Astrocyte (in vitro differentiated cells and primary cell): ENCODE data around the gene HPD. TPM values are rescaled to one million over a fixed set of nuclear protein-coding genes. Genes with fewer than 3 reads are reported as not detected.
A peak's percentile ranks its signal among the peaks of the same experiment; 100 is the strongest.
"Not testable (repeated sequence)": the region's sequence is repeated elsewhere in the genome, so short reads cannot be mapped to it uniquely, and the experiment has no call there.

Experiments
- DNase-seq: peaks from one replicate; pipeline ENCODE4 v3.0.0-alpha.2; 2010; ENCODE audit warnings: low read depth
- FAIRE-seq: peaks from 2 replicates; lab custom pipeline; 2011; peaks lifted over from hg19 to GRCh38; lab: Jason Lieb, UNC
- H2AFZ ChIP-seq: 2 replicates; pipeline ENCODE4 v1.6.0; 2012; ENCODE audit warnings: low read depth, low read length, inconsistent platforms
- H3K27ac ChIP-seq: 2 replicates; pipeline ENCODE4 v1.5.1; 2011; ENCODE audit warnings: low read depth, low read length, inconsistent platforms
- H3K27me3 ChIP-seq: 2 replicates; pipeline ENCODE4 v1.6.0; 2011; ENCODE audit warnings: low read length, inconsistent platforms; ENCODE audit not compliant: insufficient read depth
- H3K36me3 ChIP-seq: 2 replicates; pipeline ENCODE4 v1.5.1; 2011; ENCODE audit warnings: low read length, inconsistent platforms; ENCODE audit not compliant: insufficient read depth
- H3K4me1 ChIP-seq: 2 replicates; pipeline ENCODE4 v1.5.1; 2011; ENCODE audit warnings: low read length, inconsistent platforms; ENCODE audit not compliant: insufficient read depth
- H3K4me2 ChIP-seq: 2 replicates; pipeline ENCODE4 v1.6.0; 2012; ENCODE audit warnings: low read length, inconsistent platforms
- H3K4me3 ChIP-seq: 2 replicates; pipeline ENCODE4 v1.5.1; 2011; ENCODE audit warnings: low read depth, mild to moderate bottlenecking, low read length, inconsistent platforms; ENCODE audit not compliant: insufficient read depth
- H3K79me2 ChIP-seq: 2 replicates; pipeline ENCODE4 v1.6.0; 2012; ENCODE audit warnings: mild to moderate bottlenecking, low read length, inconsistent platforms; ENCODE audit not compliant: insufficient read depth
- H3K9ac ChIP-seq: 2 replicates; pipeline ENCODE4 v1.6.0; 2012; ENCODE audit warnings: mild to moderate bottlenecking, low read length, inconsistent platforms
- H3K9me3 ChIP-seq: 2 replicates; pipeline ENCODE4 v1.5.1; 2012; ENCODE audit warnings: low read depth, mild to moderate bottlenecking, low read length, inconsistent platforms; ENCODE audit not compliant: insufficient read depth
- H4K20me1 ChIP-seq: 2 replicates; pipeline ENCODE4 v1.6.0; 2012; ENCODE audit warnings: low read length, inconsistent platforms; ENCODE audit not compliant: insufficient read depth
- H3K27ac Mint-ChIP-seq: one replicate; pipeline ENCODE4 v1.8.0; 2021; ENCODE audit warnings: mild to moderate bottlenecking, mixed read lengths; ENCODE audit not compliant: unreplicated experiment
- H3K27me3 Mint-ChIP-seq: one replicate; pipeline ENCODE4 v1.8.0; 2021; ENCODE audit warnings: low read depth, mixed read lengths; ENCODE audit not compliant: unreplicated experiment
- H3K36me3 Mint-ChIP-seq: one replicate; pipeline ENCODE4 v1.8.0; 2021; ENCODE audit warnings: low read depth, mixed read lengths; ENCODE audit not compliant: unreplicated experiment
- H3K4me1 Mint-ChIP-seq: one replicate; pipeline ENCODE4 v1.8.0; 2021; ENCODE audit warnings: low read depth, mixed read lengths; ENCODE audit not compliant: unreplicated experiment
- H3K4me3 Mint-ChIP-seq: one replicate; pipeline ENCODE4 v1.8.0; 2021; ENCODE audit warnings: mild to moderate bottlenecking, moderate library complexity, mixed read lengths; ENCODE audit not compliant: unreplicated experiment
- H3K9me3 Mint-ChIP-seq: one replicate; pipeline ENCODE4 v1.8.0; 2021; ENCODE audit warnings: mild to moderate bottlenecking, mixed read lengths; ENCODE audit not compliant: unreplicated experiment
- CTCF ChIP-seq: IDR thresholded peaks from 2 replicates; pipeline ENCODE4 v1.5.1; 2011; ENCODE audit warnings: low read depth, mild to moderate bottlenecking, inconsistent platforms, low read length, moderate library complexity; ENCODE audit not compliant: insufficient read depth
- EZH2 ChIP-seq: IDR thresholded peaks from 2 replicates; pipeline ENCODE4 v1.6.1; 2012; ENCODE audit warnings: mild to moderate bottlenecking, low read length, inconsistent platforms; ENCODE audit not compliant: insufficient read depth
- total RNA-seq: library from RNA; stranded (reverse); gene quantifications from 2 replicates; pipeline ENCODE4 v1.2.1, GENCODE V29; 2021

Gene HPD
- total RNA-seq, 1 donor from 2014 or later = not detected

- no peak overlapping the region for H3K27ac ChIP-seq
- no peak for TF ChIP-seq EZH2
- TF ChIP-seq CTCF = no peak
- peaks cover 28% of the 10 kb centered on the region for H3K4me1 ChIP-seq
- H3K27me3 ChIP-seq = no peaks in the 10 kb centered on the region
- no peaks in the 10 kb centered on the region for H3K79me2 ChIP-seq
- H3K4me3 ChIP-seq = no peak overlapping the region
- no peak overlapping the region for H3K27ac Mint-ChIP-seq
- peak; percentile 16 for DNase-seq
- no peak overlapping the region for H3K4me3 Mint-ChIP-seq
- H4K20me1 ChIP-seq = no peaks in the 10 kb centered on the region
- H3K36me3 Mint-ChIP-seq = no peaks in the 10 kb centered on the region
- no peaks in the 10 kb centered on the region for H3K9me3 Mint-ChIP-seq
- peak overlapping the region; percentile 70 for H3K4me2 ChIP-seq
- H2AFZ ChIP-seq = peak overlapping the region; percentile 44
- peaks cover 5% of the 10 kb centered on the region for H3K4me1 Mint-ChIP-seq
- H3K9me3 ChIP-seq = no peaks in the 10 kb centered on the region
- H3K27me3 Mint-ChIP-seq = no peaks in the 10 kb centered on the region
- no peak for FAIRE-seq
- H3K9ac ChIP-seq = no peak overlapping the region
- no peaks in the 10 kb centered on the region for H3K36me3 ChIP-seq
These were observed 3.1 kb upstream of the HPD start for GRCh38 chr12:121861636-121862254.

GRCh38 chr12:121860699-121861098 lies 2.0 kb upstream of the HPD start:
- H3K4me3 ChIP-seq, H3K4me2 ChIP-seq, H3K9me3 ChIP-seq, H3K27me3 ChIP-seq, H3K36me3 ChIP-seq, H3K9ac ChIP-seq, DNase-seq, H3K4me1 Mint-ChIP-seq, H2AFZ ChIP-seq, H3K79me2 ChIP-seq, FAIRE-seq, H3K9me3 Mint-ChIP-seq, H3K36me3 Mint-ChIP-seq, H4K20me1 ChIP-seq, H3K27me3 Mint-ChIP-seq, H3K4me3 Mint-ChIP-seq, H3K27ac ChIP-seq, H3K27ac Mint-ChIP-seq: not testable (repeated sequence)
- peaks cover 28% of the 10 kb centered on the region for H3K4me1 ChIP-seq

GRCh38 chr12:121860257-121860656 lies 1.6 kb upstream of the HPD start:
- Mint-ChIP-seq H3K9me3 (no peaks in the 10 kb centered on the region), H3K36me3 (no peaks in the 10 kb centered on the region), H3K4me3 (no peak overlapping the region), H3K27ac (no peak overlapping the region), H3K4me1 (peaks cover 5% of the 10 kb centered on the region), H3K27me3 (peaks cover 3% of the 10 kb centered on the region)
- H4K20me1 ChIP-seq = no peaks in the 10 kb centered on the region
- H3K36me3 ChIP-seq = no peaks in the 10 kb centered on the region
- H3K79me2 ChIP-seq = no peaks in the 10 kb centered on the region
- H3K4me3 ChIP-seq = no peak overlapping the region
- DNase-seq = no peak
- H3K9me3 ChIP-seq = no peaks in the 10 kb centered on the region
- FAIRE-seq = no peak
- H3K27me3 ChIP-seq = no peaks in the 10 kb centered on the region
- H3K27ac ChIP-seq = no peak overlapping the region
- no peak for TF ChIP-seq CTCF
- no peak for TF ChIP-seq EZH2
- no peak overlapping the region for H3K4me2 ChIP-seq
- no peak overlapping the region for H2AFZ ChIP-seq
- H3K4me1 ChIP-seq = peaks cover 28% of the 10 kb centered on the region
- H3K9ac ChIP-seq = no peak overlapping the region
